GM04503 (cell line): ENCODE results near the gene RFESD.
"Not testable (repeated sequence)": the region's sequence is repeated elsewhere in the genome, so short reads cannot be mapped to it uniquely, and the experiment has no call there.

ENCODE experiments used
- DNase-seq: peaks from one replicate; pipeline ENCODE4 v3.0.0-alpha.2; 2012; ENCODE audit warnings: low read depth

The RFESD gene

GRCh38 chr5:95664204-95664786 is 17.7 kb downstream of the RFESD start:
- DNase-seq: no peak

- no peak for DNase-seq
Observed at GRCh38 chr5:95667061-95667618, 20.6 kb downstream of the RFESD start.

- DNase-seq: no peak
Observed at GRCh38 chr5:95667678-95668077, 21.1 kb downstream of the RFESD start.

- DNase-seq: no peak
Observed at GRCh38 chr5:95668216-95668615, 21.6 kb downstream of the RFESD start.

- no peak for DNase-seq
Observed at GRCh38 chr5:95668728-95669127, 22.2 kb downstream of the RFESD start.

GRCh38 chr5:95669540-95669939 is 23.0 kb downstream of the RFESD start:
- peak; percentile 21 for DNase-seq

- no peak for DNase-seq
Observed at GRCh38 chr5:95669985-95670384, 23.4 kb downstream of the RFESD start.

- no peak for DNase-seq
Observed at GRCh38 chr5:95670568-95670967, 24.0 kb downstream of the RFESD start.

- DNase-seq: no peak
Observed at GRCh38 chr5:95671826-95672225, 25.2 kb downstream of the RFESD start.

GRCh38 chr5:95672641-95673040 is 26.1 kb downstream of the RFESD start:
- DNase-seq: no peak

- DNase-seq: no peak
Observed at GRCh38 chr5:95673081-95673480, 26.5 kb downstream of the RFESD start.

- no peak for DNase-seq
Observed at GRCh38 chr5:95682891-95683290, 36.3 kb downstream of the RFESD start, which contains the start of gene SPATA9. Gene SPATA9, minus strand, starts transcription at chr5:95682991. Its CDS starts 137 bp downstream, at chr5:95682854.

- no peak for DNase-seq
Observed at GRCh38 chr5:95684361-95684760, 37.8 kb downstream of the RFESD start.

GRCh38 chr5:95686651-95687050 is 40.1 kb downstream of the RFESD start:
- no peak for DNase-seq

GRCh38 chr5:95689680-95690079 is 43.1 kb downstream of the RFESD start:
- no peak for DNase-seq

GRCh38 chr5:95690333-95690732 is 43.8 kb downstream of the RFESD start:
- DNase-seq: no peak

GRCh38 chr5:95697781-95698681 is 51.5 kb downstream of the RFESD start:
- no peak for DNase-seq

- no peak for DNase-seq
Observed at GRCh38 chr5:95699337-95699736, 52.8 kb downstream of the RFESD start.

- DNase-seq: no peak
Observed at GRCh38 chr5:95701074-95701473, 54.5 kb downstream of the RFESD start.

- no peak for DNase-seq
Observed at GRCh38 chr5:95704150-95704549, 57.6 kb downstream of the RFESD start.

- DNase-seq: not testable (repeated sequence)
Observed at GRCh38 chr5:95706196-95706595, 59.6 kb downstream of the RFESD start.

- DNase-seq: no peak
Observed at GRCh38 chr5:95707055-95707454, 60.5 kb downstream of the RFESD start.
